IMR-90 (cell line): ENCODE results near the gene CSGALNACT2. TPM values are rescaled to one million over a fixed set of nuclear protein-coding genes. Genes with fewer than 3 reads are reported as not detected.

ENCODE experiments used
- ATAC-seq: fragments of 200-7000 bp; cut with Tn5 transposase; 2 replicates; pipeline ENCODE4 v1.9.1; 2020; ENCODE audit warnings: low read depth, mild to moderate bottlenecking, moderate library complexity
- BruUV-seq: library from RNA; stranded (reverse); fragments of 400-500 nt; replicated peaks from 2 replicates; lab custom pipeline; 2021; lab: Mats Ljungman, UMichigan
- CTCF ChIA-PET: fragments of 300-600 bp; formaldehyde crosslinking; extraction: SDS; loops from one replicate; lab custom pipeline; 2021; ENCODE audit warnings: antibody characterized with exemption; lab: Yijun Ruan, JAX
- POLR2A ChIA-PET: fragments of 300-600 bp; sonication (Branson Sonifier 250); formaldehyde crosslinking; loops from one replicate; lab custom pipeline; 2022; ENCODE audit warnings: antibody characterized with exemption; ENCODE audit not compliant: unreplicated experiment; lab: Charles Lee
- DNase-seq: peaks from one replicate; pipeline ENCODE4 v3.0.0; 2013
- H2AFZ ChIP-seq: replicated peaks from 2 replicates; pipeline ENCODE3; 2013; ENCODE audit warnings: low read length, mild to moderate bottlenecking; ENCODE audit not compliant: poor library complexity
- H2AK5ac ChIP-seq: 2 replicates; pipeline ENCODE4 v1.6.1; 2013; ENCODE audit warnings: low read depth, low read length, inconsistent platforms
- H2AK9ac ChIP-seq: replicated peaks from 2 replicates; pipeline ENCODE3; 2013; ENCODE audit warnings: mild to moderate bottlenecking, low read depth, low read length, moderate library complexity; ENCODE audit not compliant: poor library complexity
- H2BK120ac ChIP-seq: 2 replicates; pipeline ENCODE4 v1.6.1; 2013; ENCODE audit warnings: low read depth, low read length, inconsistent platforms
- H2BK15ac ChIP-seq: 3 replicates; pipeline ENCODE4 v1.6.1; 2013; ENCODE audit warnings: low read depth, low read length, inconsistent platforms
- H2BK20ac ChIP-seq: 2 replicates; pipeline ENCODE4 v1.6.1; 2013; ENCODE audit warnings: low read depth, mild to moderate bottlenecking, inconsistent platforms, low read length, moderate library complexity
- H2BK5ac ChIP-seq: 2 replicates; pipeline ENCODE4 v1.6.1; 2013; ENCODE audit warnings: mild to moderate bottlenecking, low read depth, low read length, inconsistent platforms; ENCODE audit not compliant: poor library complexity, severe bottlenecking
- H3K14ac ChIP-seq: replicated peaks from 2 replicates; pipeline ENCODE4 v1.6.1; 2013; ENCODE audit warnings: low read depth, low read length, inconsistent platforms
- H3K18ac ChIP-seq: 2 replicates; pipeline ENCODE4 v1.6.1; 2013; ENCODE audit warnings: low read depth, low read length, control low read depth
- H3K23ac ChIP-seq: 2 replicates; pipeline ENCODE4 v1.6.1; 2013; ENCODE audit warnings: low read depth, low read length, inconsistent platforms
- H3K27ac ChIP-seq: 2 replicates; pipeline ENCODE4 v1.5.1; 2013; ENCODE audit warnings: mild to moderate bottlenecking, control low read depth, low read length; ENCODE audit not compliant: insufficient read depth
- H3K27me3 ChIP-seq: 2 replicates; pipeline ENCODE4 v1.6.1; 2013; ENCODE audit warnings: low read length; ENCODE audit not compliant: control insufficient read depth, insufficient read depth
- H3K36me3 ChIP-seq: 2 replicates; pipeline ENCODE4 v1.6.1; 2013; ENCODE audit warnings: low read length, mixed read lengths; ENCODE audit not compliant: control insufficient read depth, insufficient read depth
- H3K4ac ChIP-seq: 2 replicates; pipeline ENCODE4 v1.6.1; 2013; ENCODE audit warnings: low read depth, low read length, inconsistent platforms
- H3K4me1 ChIP-seq: 2 replicates; pipeline ENCODE4 v1.6.1; 2013; ENCODE audit warnings: low read length, mixed read lengths; ENCODE audit not compliant: control insufficient read depth, insufficient read depth
- H3K4me2 ChIP-seq: 2 replicates; pipeline ENCODE4 v1.6.1; 2013; ENCODE audit warnings: low read depth, mild to moderate bottlenecking, control low read depth, low read length, moderate library complexity
- H3K4me3 ChIP-seq: 2 replicates; pipeline ENCODE4 v1.5.1; 2013; ENCODE audit warnings: low read depth, mild to moderate bottlenecking, control low read depth, low read length, moderate library complexity; ENCODE audit not compliant: insufficient read depth
- H3K56ac ChIP-seq: 2 replicates; pipeline ENCODE4 v1.6.1; 2013; ENCODE audit warnings: low read length, inconsistent platforms; ENCODE audit not compliant: insufficient read depth; ENCODE audit errors: extremely low read depth
- H3K79me1 ChIP-seq, 2 experiments: 2 replicates each; pipeline ENCODE4 v1.6.1; 2013; ENCODE audit warnings: low read length in 2 of 2, inconsistent platforms in 1 of 2, low read depth in 1 of 2
- H3K9ac ChIP-seq: 2 replicates; pipeline ENCODE4 v1.6.1; 2013; ENCODE audit warnings: low read depth, low read length, control low read depth
- H3K9me1 ChIP-seq: 2 replicates; pipeline ENCODE4 v1.6.1; 2013; ENCODE audit warnings: low read length, inconsistent platforms; ENCODE audit not compliant: insufficient read depth
- H3K9me3 ChIP-seq: 2 replicates; pipeline ENCODE4 v1.6.1; 2013; ENCODE audit warnings: low read length; ENCODE audit not compliant: control insufficient read depth, insufficient read depth
- H4K20me1 ChIP-seq: 2 replicates; pipeline ENCODE4 v1.6.1; 2013; ENCODE audit warnings: low read length, inconsistent platforms; ENCODE audit not compliant: insufficient read depth
- H4K5ac ChIP-seq: 2 replicates; pipeline ENCODE4 v1.6.1; 2013; ENCODE audit warnings: mild to moderate bottlenecking, low read depth, low read length, control low read depth
- H4K8ac ChIP-seq, 2 experiments: 2 replicates each; pipeline ENCODE4 v1.6.1; 2013; ENCODE audit warnings: low read depth in 2 of 2, low read length in 2 of 2, control low read depth in 1 of 2, inconsistent platforms in 1 of 2
- H4K91ac ChIP-seq: 2 replicates; pipeline ENCODE4 v1.6.1; 2013; ENCODE audit warnings: low read depth, low read length, inconsistent platforms; ENCODE audit not compliant: insufficient read depth
- BHLHE40 ChIP-seq: fragments of 150-350 bp; IDR thresholded peaks from 2 replicates; pipeline ENCODE4 v1.6.1; 2016; ENCODE audit warnings: mild to moderate bottlenecking, low read depth, low read length
- CEBPB ChIP-seq: IDR thresholded peaks from 2 replicates; pipeline ENCODE4 v1.6.1; 2012; ENCODE audit warnings: low read depth, low read length, improper control_type of control experiment
- CHD1 ChIP-seq: IDR thresholded peaks from 2 replicates; pipeline ENCODE4 v1.6.1; 2012; ENCODE audit warnings: low read depth, low read length, improper control_type of control experiment
- FOS ChIP-seq: fragments of 150-350 bp; IDR thresholded peaks from 2 replicates; pipeline ENCODE4 v1.6.1; 2016; ENCODE audit warnings: low read depth, low read length
- MAFK ChIP-seq: IDR thresholded peaks from 2 replicates; pipeline ENCODE4 v1.6.1; 2012; ENCODE audit warnings: low read depth, low read length, improper control_type of control experiment
- MAZ ChIP-seq: IDR thresholded peaks from 2 replicates; pipeline ENCODE4 v1.6.1; 2012; ENCODE audit warnings: low read depth, mild to moderate bottlenecking, low read length, improper control_type of control experiment, moderate library complexity, borderline replicate concordance
- MXI1 ChIP-seq: IDR thresholded peaks from 2 replicates; pipeline ENCODE4 v1.6.1; 2012; ENCODE audit warnings: low read depth, mild to moderate bottlenecking, low read length, moderate library complexity, borderline replicate concordance
- NFE2L2 ChIP-seq: fragments of 150-350 bp; IDR thresholded peaks from 2 replicates; pipeline ENCODE4 v1.6.1; 2016; ENCODE audit warnings: low read depth, mild to moderate bottlenecking, low read length
- POLR2A ChIP-seq: IDR thresholded peaks from 2 replicates; pipeline ENCODE4 v1.6.1; 2012; ENCODE audit warnings: mild to moderate bottlenecking, low read depth, low read length
- RAD21 ChIP-seq: IDR thresholded peaks from 2 replicates; pipeline ENCODE4 v1.6.1; 2012; ENCODE audit warnings: low read length, improper control_type of control experiment
- RCOR1 ChIP-seq: IDR thresholded peaks from 2 replicates; pipeline ENCODE4 v1.6.1; 2012; ENCODE audit warnings: mild to moderate bottlenecking, low read length, improper control_type of control experiment; ENCODE audit not compliant: insufficient replicate concordance
- RFX5 ChIP-seq: IDR thresholded peaks from 2 replicates; pipeline ENCODE4 v1.8.0; 2012; ENCODE audit warnings: low read depth, mild to moderate bottlenecking, low read length, moderate library complexity
- SMC3 ChIP-seq: fragments of 150-350 bp; IDR thresholded peaks from 2 replicates; pipeline ENCODE4 v1.6.1; 2016; ENCODE audit warnings: low read depth, mild to moderate bottlenecking, antibody characterized with exemption, low read length, moderate library complexity
- WGBS, 2 experiments: methylation state at CpG; one replicate each; pipeline versions ENCODE4 v1.1.5 to v1.1.7; 2013; ENCODE audit warnings: missing lambda C conversion rate in 2 of 2; ENCODE audit not compliant: insufficient read length in 1 of 2; ENCODE audit errors: extremely low coverage in 2 of 2; 5-methylcytosine and 5-hydroxymethylcytosine counted together
- dilution Hi-C: fragments of 300-500 bp; cut with HindIII; formaldehyde crosslinking; loops from one replicate; pipeline ENCODE4 v1.14.3; 2018; ENCODE audit warnings: low sequenced_read_pairs; ENCODE audit not compliant: unreplicated experiment
- in situ Hi-C: fragments of 300-500 bp; cut with MboI; formaldehyde crosslinking; loops from 3 replicates; pipeline ENCODE4 v1.14.3; 2019; ENCODE audit warnings: low sequenced_read_pairs, inconsistent platforms, mixed read lengths
- intact Hi-C: fragments of 100-400 bp; cut with micrococcal nuclease; formaldehyde crosslinking; loops from 2 replicates; pipeline ENCODE4 v1.10.0; 2022
- polyA plus RNA-seq, 3 experiments: library from polyadenylated mRNA; depleted of rRNA; stranded (reverse); fragments of >200 nt; gene quantifications; 2 replicates each; pipeline ENCODE4 v1.2.3, GENCODE V29; 2012; ENCODE audit warnings: low replicate concordance in 1 of 3
- total RNA-seq: library from RNA; depleted of rRNA; stranded (reverse); fragments of >200 nt; gene quantifications from 2 replicates; pipeline ENCODE4 v1.2.3, GENCODE V29; 2012
- TF ChIP-seq, protein P1 (sequence below): fragments of 150-350 bp; IDR thresholded peaks from 2 replicates; pipeline ENCODE4 v1.6.1; 2017; ENCODE audit warnings: mild to moderate bottlenecking, antibody characterized with exemption, low read length, low read depth
- TF ChIP-seq, protein P2 (sequence below): conservative IDR thresholded peaks from 2 replicates; pipeline ENCODE4 v1.5.1; 2012; ENCODE audit warnings: mild to moderate bottlenecking, low read depth, low read length, improper control_type of control experiment
- TF ChIP-seq, protein P3 (sequence below): fragments of 150-350 bp; IDR thresholded peaks from 2 replicates; pipeline ENCODE4 v1.6.1; 2016; ENCODE audit warnings: low read depth, mild to moderate bottlenecking, low read length, moderate library complexity, borderline replicate concordance

Gene CSGALNACT2
- total and polyA plus RNA-seq, 2 of the 4 experiments (the other 2 are of a cell fraction): 6.5 to 13.1 TPM

DNA sequence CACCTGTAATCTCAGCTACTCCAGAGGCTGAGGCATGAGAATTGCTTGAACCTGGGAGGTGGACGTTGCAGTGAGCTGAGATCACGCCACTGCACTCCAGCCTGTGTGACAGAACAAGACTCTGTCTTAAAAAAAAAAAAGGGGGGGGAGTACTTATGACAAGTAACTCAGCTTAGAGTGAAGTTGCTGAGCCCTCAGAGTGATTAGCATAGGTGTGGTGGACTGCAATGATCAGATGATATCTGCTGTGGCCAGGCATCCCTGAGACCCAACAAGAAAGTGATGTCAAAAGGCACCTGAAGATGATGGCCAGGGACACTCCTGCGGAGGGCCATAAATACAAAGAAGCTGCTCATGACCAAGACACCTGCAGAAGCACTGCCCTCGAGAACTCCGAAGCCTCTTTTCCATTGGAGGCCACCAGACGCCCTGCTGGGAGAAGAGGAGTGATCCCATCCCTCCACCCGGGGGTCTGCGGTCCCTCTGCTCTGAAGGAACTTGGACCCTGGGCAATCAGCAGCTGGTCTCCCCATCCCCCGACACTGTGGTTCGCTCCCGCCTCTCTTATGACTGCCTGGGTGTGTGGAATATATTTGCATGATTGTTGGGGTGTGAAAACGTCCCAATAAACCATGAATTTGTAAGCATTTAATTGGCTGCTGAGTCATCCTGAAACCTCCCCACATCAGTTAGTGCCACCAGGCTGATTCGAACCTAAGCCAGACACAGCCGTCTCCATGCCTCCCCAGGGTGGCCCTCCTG lies 82.6 kb downstream of the CSGALNACT2 start:
- Histone ChIP-seq H3K18ac (no peak overlapping the region), H2BK15ac (no peak overlapping the region), H3K79me1 (no peaks in the 10 kb centered on the region), H2BK20ac (no peak overlapping the region), H2BK5ac (no peak overlapping the region), H3K4me3 (no peak overlapping the region), H3K4me2 (no peak overlapping the region), H3K23ac (no peak overlapping the region), H3K9ac (no peak overlapping the region), H2AK5ac (no peak overlapping the region), H3K27ac (no peak overlapping the region), H3K4ac (no peak overlapping the region), H3K14ac (no peak overlapping the region), H2AFZ (no peak overlapping the region), H3K36me3 (no peaks in the 10 kb centered on the region), H3K9me1 (no peaks in the 10 kb centered on the region), H3K56ac (no peak overlapping the region), H4K20me1 (no peaks in the 10 kb centered on the region; the same call in 1 of the 2 replicates), H3K4me1 (no peaks in the 10 kb centered on the region), H3K27me3 (peaks cover 50% of the 10 kb centered on the region), H2AK9ac (no peak overlapping the region), H2BK120ac (no peak overlapping the region), H3K9me3 (no peaks in the 10 kb centered on the region), H4K5ac (no peak overlapping the region), H4K8ac (no peak overlapping the region), H4K91ac (no peak overlapping the region)
- DNase-seq (no peak), ATAC-seq (no peak)
- dilution Hi-C loops (no loop called here), in situ Hi-C loops (no loop called here), intact Hi-C loops (no loop called here)
- ChIA-PET CTCF (no interaction called here), POLR2A (no interaction called here)
- BruUV-seq: no TSS peak
- no peak for TF ChIP-seq NFE2L2
- no peak for TF ChIP-seq CEBPB
- no peak for TF ChIP-seq MAZ
- no peak for TF ChIP-seq MXI1
- TF ChIP-seq SMC3: no peak
- TF ChIP-seq, protein P1, sequence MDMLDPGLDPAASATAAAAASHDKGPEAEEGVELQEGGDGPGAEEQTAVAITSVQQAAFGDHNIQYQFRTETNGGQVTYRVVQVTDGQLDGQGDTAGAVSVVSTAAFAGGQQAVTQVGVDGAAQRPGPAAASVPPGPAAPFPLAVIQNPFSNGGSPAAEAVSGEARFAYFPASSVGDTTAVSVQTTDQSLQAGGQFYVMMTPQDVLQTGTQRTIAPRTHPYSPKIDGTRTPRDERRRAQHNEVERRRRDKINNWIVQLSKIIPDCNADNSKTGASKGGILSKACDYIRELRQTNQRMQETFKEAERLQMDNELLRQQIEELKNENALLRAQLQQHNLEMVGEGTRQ: no peak
- TF ChIP-seq MAFK: no peak
- TF ChIP-seq RFX5: no peak
- TF ChIP-seq, protein P2, sequence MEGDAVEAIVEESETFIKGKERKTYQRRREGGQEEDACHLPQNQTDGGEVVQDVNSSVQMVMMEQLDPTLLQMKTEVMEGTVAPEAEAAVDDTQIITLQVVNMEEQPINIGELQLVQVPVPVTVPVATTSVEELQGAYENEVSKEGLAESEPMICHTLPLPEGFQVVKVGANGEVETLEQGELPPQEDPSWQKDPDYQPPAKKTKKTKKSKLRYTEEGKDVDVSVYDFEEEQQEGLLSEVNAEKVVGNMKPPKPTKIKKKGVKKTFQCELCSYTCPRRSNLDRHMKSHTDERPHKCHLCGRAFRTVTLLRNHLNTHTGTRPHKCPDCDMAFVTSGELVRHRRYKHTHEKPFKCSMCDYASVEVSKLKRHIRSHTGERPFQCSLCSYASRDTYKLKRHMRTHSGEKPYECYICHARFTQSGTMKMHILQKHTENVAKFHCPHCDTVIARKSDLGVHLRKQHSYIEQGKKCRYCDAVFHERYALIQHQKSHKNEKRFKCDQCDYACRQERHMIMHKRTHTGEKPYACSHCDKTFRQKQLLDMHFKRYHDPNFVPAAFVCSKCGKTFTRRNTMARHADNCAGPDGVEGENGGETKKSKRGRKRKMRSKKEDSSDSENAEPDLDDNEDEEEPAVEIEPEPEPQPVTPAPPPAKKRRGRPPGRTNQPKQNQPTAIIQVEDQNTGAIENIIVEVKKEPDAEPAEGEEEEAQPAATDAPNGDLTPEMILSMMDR: no peak
- no peak for TF ChIP-seq FOS
- no peak for TF ChIP-seq POLR2A
- TF ChIP-seq RAD21: no peak
- TF ChIP-seq RCOR1: no peak
- TF ChIP-seq BHLHE40: no peak
- TF ChIP-seq, protein P3, sequence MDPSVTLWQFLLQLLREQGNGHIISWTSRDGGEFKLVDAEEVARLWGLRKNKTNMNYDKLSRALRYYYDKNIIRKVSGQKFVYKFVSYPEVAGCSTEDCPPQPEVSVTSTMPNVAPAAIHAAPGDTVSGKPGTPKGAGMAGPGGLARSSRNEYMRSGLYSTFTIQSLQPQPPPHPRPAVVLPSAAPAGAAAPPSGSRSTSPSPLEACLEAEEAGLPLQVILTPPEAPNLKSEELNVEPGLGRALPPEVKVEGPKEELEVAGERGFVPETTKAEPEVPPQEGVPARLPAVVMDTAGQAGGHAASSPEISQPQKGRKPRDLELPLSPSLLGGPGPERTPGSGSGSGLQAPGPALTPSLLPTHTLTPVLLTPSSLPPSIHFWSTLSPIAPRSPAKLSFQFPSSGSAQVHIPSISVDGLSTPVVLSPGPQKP: no peak
- TF ChIP-seq CHD1: no peak
- WGBS, 2 experiments: 51% methylated on average over 3 of the region's 14 CpGs; no CpG with 5 or more reads in 1 of the 2 experiments
